Middle frontal gyrus (tissue), 1 donor: ENCODE measurements around the gene POLR2I.
"Not testable (repeated sequence)": the region's sequence is repeated elsewhere in the genome, so short reads cannot be mapped to it uniquely, and the experiment has no call there.

Experiments used
- DNase-seq: peaks from one replicate; pipeline ENCODE4 v3.0.0-alpha.2; 2015; ENCODE audit warnings: low spot score; ENCODE audit errors: extremely low spot score

Gene POLR2I

GRCh38 chr19:36101550-36102327 is 12.9 kb downstream of the POLR2I start:
- no peak for DNase-seq

- no peak for DNase-seq
Measured at GRCh38 chr19:36100476-36100875, 14.2 kb downstream of the POLR2I start.

- no peak for DNase-seq
Measured at GRCh38 chr19:36099166-36099785, 15.4 kb downstream of the POLR2I start.

GRCh38 chr19:36097036-36097435 is 17.6 kb downstream of the POLR2I start:
- DNase-seq, result peak; percentile 62

- no peak for DNase-seq
Measured at GRCh38 chr19:36093687-36094086, 21.0 kb downstream of the POLR2I start.

DNA sequence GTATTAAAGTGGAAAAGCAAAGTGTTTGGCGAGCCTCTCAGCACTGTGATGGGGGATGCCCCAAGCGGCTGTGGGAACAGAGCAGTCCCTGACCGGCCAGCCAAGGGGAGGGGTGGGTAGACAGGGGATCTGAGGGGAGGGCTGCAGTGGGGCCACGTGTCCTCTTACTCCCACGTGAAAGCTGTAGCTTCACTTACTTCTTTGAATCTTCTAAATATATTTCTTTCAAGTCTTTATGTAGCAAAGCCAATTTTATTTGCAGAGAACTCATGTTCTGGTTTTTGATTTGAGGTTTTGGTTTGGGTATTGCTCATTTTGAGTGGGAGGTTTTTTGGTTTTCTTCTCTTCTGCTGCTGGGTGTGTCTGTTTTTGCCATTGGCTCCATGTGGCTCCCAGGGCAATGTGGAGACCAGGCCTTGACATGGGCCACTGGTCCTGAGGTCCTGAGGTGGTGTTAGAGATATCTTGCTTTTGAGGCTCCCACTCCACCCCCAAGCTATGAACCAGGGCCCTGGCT is 21.5 kb downstream of the POLR2I start:
- DNase-seq, result peak; percentile 32

DNA sequence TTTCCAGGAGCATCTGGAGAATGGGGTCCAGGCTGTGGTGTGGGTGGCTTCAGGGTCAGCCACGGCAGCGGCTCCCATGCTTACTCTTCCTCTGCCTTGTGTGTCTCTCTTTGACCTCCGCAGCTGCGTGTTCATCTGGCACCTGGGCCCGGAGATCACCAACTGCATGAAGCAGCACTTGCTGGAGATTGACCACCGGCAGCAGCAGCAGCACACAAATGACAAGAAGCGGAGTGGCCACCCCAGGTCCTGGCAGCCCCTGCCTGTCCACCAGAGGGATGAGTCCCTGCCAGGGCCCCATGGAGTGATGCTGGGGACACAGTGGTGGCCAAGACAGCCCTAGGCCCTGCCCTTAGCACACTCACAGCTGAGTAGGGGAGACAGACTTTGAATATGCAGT is 22.1 kb downstream of the POLR2I start:
- DNase-seq, result no peak

DNA sequence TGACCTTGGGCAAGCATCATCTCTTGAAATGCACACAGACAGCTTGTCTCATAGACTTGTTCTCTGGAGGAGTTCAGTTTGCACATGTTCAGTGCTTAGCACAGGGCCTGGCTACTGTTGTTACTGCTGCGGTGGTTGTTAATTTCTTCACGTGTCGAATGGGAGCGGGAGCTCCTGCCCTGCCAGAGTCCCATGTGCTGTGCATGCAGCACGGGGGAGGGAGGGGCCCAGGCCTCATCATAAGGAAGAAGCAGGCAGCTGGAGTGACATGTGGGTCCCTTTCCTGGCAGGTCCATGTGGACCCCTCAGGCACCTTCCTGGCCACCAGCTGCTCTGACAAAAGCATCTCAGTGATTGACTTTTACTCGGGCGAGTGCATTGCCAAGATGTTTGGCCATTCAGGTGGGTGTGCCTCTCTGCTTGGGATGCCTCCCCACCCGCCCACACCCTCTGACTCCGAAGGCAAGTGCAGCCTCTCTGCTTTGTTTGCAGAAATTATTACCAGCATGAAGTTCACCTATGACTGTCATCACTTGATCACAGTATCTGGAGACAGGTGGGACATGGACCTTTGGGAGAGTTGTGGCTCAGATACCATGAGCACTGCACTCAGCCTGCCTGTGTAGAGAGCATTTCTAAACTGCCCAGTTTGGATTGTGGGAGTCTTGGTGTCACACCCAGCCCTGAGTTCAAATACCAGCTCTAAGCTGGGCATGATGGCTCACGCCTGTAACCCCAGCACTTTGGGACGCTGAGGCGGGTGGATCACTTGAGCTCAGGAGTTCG is 23.6 kb downstream of the POLR2I start:
- no peak for DNase-seq

- no peak for DNase-seq
Measured at GRCh38 chr19:36089847-36090246, 24.8 kb downstream of the POLR2I start.

DNA sequence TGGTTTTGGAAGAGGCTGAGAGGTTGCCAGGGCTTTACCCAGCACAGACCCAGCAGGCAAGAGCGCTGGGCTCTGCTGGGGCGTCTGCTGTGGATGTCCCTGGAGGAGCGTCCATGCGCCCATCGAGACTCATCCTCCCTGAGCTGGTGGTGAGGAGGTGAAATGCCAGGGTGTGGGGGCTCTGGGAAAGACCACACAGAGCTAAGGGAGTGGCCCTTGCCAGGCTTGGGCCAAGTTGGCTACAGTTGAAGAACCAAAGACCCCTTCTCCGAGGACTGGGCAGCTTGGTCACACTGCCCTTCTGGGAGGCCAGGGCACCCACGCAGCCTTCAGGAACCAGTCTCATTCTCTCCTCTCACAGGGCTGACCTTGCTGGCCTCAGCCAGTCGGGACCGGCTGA is 28.3 kb downstream of the POLR2I start:
- DNase-seq, result no peak

DNA sequence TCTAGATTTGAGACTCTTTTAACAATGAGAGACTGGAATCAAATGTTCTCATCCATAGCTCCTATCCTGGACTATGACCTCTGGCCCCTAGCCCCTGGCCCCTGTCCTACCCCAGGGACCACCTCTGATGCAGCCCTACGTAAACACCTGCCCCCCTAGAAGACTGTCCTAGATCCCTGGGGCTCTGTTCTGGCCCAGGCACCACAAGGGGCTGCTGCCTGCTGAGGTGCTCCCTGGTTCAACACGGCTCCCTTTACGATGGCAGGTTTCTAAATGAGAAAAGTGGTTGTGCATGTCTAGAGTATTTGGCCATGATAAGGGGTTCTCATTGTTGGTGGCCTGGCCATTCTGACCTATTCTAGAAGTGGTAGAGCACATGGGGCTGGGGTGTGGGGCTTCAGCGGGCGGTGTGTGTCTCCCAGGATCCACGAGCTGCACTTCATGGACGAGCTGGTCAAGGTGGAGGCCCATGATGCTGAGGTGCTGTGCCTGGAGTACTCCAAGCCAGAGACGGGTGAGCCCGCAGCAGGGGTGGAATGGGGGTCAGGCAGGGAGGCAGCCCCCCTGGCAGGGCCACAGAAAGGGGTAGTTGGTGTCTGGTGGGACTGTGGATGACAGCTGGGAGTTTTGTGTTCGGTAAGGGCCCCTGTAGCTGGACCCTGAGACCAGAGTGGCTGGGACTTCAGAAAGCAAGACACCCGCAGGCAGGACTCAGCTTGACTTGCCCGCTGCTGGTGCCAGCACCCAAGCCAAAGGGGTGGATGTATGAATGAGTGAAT is 30.3 kb downstream of the POLR2I start:
- no peak for DNase-seq

GRCh38 chr19:36082916-36083315 is 31.8 kb downstream of the POLR2I start:
- DNase-seq, result no peak

DNA sequence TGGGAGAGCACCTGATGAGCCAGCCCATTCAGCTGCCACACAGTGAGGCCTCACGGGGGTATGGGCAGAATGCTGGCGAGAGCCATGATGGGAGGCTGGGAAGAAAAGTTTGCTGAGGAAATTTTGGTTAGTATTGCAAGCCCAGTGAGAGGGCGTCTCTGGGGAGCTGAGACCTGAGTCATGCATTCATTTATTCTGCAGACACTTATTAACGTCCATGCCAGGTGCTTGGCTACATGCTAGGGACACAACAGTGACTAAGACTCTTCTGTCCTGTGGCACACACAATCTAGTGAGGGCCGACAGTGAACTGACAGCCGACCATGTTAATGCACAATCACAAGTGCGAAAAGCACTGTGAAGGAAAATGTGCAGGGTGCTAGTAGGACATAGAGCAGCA is 32.8 kb downstream of the POLR2I start:
- no peak for DNase-seq

DNA sequence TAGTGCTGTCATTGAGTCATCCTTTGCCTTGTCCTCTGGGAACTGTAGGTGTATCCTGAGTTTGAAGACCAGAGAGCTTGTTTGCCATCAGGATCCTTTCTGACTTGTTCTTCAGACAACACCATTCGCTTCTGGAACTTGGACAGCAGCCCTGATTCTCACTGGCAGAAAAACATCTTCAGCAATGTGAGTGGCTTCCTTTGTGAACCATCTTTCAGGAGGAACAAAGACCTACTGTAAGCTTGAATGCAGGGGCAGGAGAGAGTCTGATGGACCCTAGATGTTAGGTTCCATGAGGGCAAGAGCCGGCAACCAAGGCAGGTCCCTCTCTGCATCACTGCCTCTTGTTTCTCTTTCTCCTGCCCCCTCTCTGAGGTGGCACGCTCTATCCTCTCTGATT is 33.3 kb downstream of the POLR2I start:
- peak; percentile 51 for DNase-seq

DNA sequence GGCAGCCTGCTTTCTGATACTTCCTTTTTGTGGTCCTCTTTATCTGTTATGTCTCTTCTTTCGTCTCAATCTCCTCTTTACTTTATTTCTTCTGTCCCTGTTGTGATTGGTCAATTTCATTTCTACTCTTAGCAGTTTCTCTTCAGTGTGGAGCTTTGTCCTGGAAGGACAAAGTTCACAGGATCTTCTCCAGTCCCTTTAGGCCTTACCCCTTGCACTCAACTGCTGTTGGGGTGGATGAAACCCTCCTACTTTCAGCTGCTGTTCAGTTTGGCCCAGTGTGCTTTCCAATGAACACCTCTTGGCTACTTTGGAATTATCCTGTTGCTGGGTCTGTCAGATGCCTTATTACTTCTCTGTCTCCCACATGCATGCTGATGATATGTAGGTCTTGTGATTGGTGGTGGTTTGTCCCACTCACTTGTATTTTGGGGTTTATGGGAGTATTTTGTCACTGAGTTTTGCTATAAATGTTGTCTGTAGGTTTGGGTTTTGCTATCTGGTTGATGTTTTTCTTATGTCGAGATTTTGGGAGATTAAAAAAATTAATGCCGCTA is 35.2 kb downstream of the POLR2I start:
- no peak for DNase-seq

GRCh38 chr19:36073121-36073876 is 41.4 kb downstream of the POLR2I start:
- DNase-seq, result no peak

DNA sequence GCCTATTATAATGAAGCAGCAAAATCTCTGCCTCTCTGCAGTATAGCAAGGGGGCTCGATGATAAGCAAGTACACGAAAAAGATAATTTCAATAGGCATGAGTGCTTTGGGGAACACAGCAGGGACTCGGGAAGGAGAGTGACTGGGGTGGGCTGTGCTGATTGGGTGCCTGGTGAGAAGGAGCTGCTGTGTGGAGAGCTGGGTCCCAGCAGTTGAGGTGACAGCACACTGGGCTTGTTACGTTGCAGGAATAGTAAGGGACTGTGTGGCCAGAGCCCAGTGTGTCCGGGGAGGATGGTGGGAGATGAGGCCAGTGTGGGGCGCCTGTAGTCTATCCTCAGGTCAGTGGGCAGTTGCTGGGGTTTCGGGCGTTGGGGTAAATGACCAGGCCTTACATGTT is 42.6 kb downstream of the POLR2I start:
- DNase-seq, result no peak

GRCh38 chr19:36068810-36069499 is 45.7 kb downstream of the POLR2I start:
- not testable (repeated sequence) for DNase-seq

- DNase-seq, result no peak
Measured at GRCh38 chr19:36067681-36068080, 47.0 kb downstream of the POLR2I start.

GRCh38 chr19:36064826-36065225 is 49.8 kb downstream of the POLR2I start:
- no peak for DNase-seq
